H1 (cell line): Measurements from ENCODE around the gene ZDHHC8. TPM values are rescaled to one million over a fixed set of nuclear protein-coding genes. Genes with fewer than 3 reads are reported as not detected.

Experiments used
- CTCF ChIA-PET: fragments of 300-600 bp; sonication (Branson Sonifier 250); formaldehyde crosslinking; loops from one replicate; lab custom pipeline; 2021; ENCODE audit not compliant: partially characterized antibody; lab: Charles Lee
- POLR2A ChIA-PET: fragments of 300-600 bp; sonication (Branson Sonifier 250); formaldehyde crosslinking; loops from one replicate; lab custom pipeline; 2021; ENCODE audit warnings: inconsistent platforms; ENCODE audit not compliant: partially characterized antibody; lab: Charles Lee
- DNase-seq, 2 experiments: peaks; one replicate each; pipeline versions ENCODE4 v3.0.0 to v3.0.0-alpha.2; 2010 to 2022; ENCODE audit warnings: low spot score in 2 of 2, low read depth in 1 of 2, mixed read lengths in 1 of 2
- FAIRE-seq: peaks from 2 replicates; lab custom pipeline; 2011; peaks lifted over from hg19 to GRCh38; lab: Jason Lieb, UNC
- H2AFZ ChIP-seq: 2 replicates; pipeline ENCODE4 v1.8.1; 2012; ENCODE audit warnings: low read length, inconsistent platforms
- H2AK5ac ChIP-seq: 2 replicates; pipeline ENCODE4 v1.6.1; 2013; ENCODE audit warnings: low read depth, low read length
- H2BK120ac ChIP-seq: replicated peaks from 2 replicates; pipeline ENCODE3; 2013; ENCODE audit warnings: low read depth, low read length, inconsistent platforms
- H2BK12ac ChIP-seq: 2 replicates; pipeline ENCODE4 v1.6.1; 2013; ENCODE audit warnings: low read depth, low read length
- H2BK15ac ChIP-seq: 2 replicates; pipeline ENCODE4 v1.6.1; 2013; ENCODE audit warnings: low read length
- H2BK20ac ChIP-seq: 2 replicates; pipeline ENCODE4 v1.6.1; 2013; ENCODE audit warnings: low read length
- H2BK5ac ChIP-seq: 2 replicates; pipeline ENCODE4 v1.6.1; 2013; ENCODE audit warnings: low read depth, low read length
- H3K14ac ChIP-seq: 2 replicates; pipeline ENCODE4 v1.6.1; 2013; ENCODE audit warnings: inconsistent platforms; ENCODE audit not compliant: insufficient read length
- H3K18ac ChIP-seq: 2 replicates; pipeline ENCODE4 v1.6.1; 2013; ENCODE audit warnings: low read length; ENCODE audit errors: extremely low read depth
- H3K23ac ChIP-seq: 2 replicates; pipeline ENCODE4 v1.6.1; 2013; ENCODE audit warnings: inconsistent platforms; ENCODE audit not compliant: insufficient read length
- H3K23me2 ChIP-seq: 2 replicates; pipeline ENCODE4 v1.6.1; 2013; ENCODE audit warnings: low read depth, low read length
- H3K27ac ChIP-seq: 2 replicates; pipeline ENCODE4 v1.6.1; 2011; ENCODE audit warnings: low read depth, low read length, inconsistent platforms
- H3K27me3 ChIP-seq, 4 experiments: replicated peaks in 1 of 4; 1 replicate in 1 of 4; 2 replicates in 3 of 4; pipeline versions ENCODE4 v1.6.1 to v1.8.1; 2011 to 2013; ENCODE audit warnings: low read length in 3 of 4, mild to moderate bottlenecking in 3 of 4, inconsistent platforms in 2 of 4, mixed read lengths in 2 of 4, moderate library complexity in 1 of 4; ENCODE audit not compliant: control insufficient read depth in 3 of 4, insufficient read depth in 3 of 4; ENCODE audit errors: extremely low read depth in 1 of 4
- H3K36me3 ChIP-seq, 4 experiments: 2 replicates each; pipeline versions ENCODE4 v1.6.1 to v1.8.1; 2011 to 2013; ENCODE audit warnings: mild to moderate bottlenecking in 4 of 4, low read length in 3 of 4, moderate library complexity in 2 of 4, control low read depth in 1 of 4, inconsistent platforms in 1 of 4; ENCODE audit not compliant: insufficient read depth in 4 of 4, control insufficient read depth in 2 of 4
- H3K4ac ChIP-seq: replicated peaks from 2 replicates; pipeline ENCODE3; 2013; ENCODE audit warnings: low read length, low read depth, mixed read lengths, inconsistent platforms; ENCODE audit not compliant: insufficient read length
- H3K4me1 ChIP-seq, 4 experiments: replicated peaks in 1 of 4; 1 replicate in 1 of 4; 2 replicates in 3 of 4; pipeline versions ENCODE4 v1.6.1 to v1.8.1; 2011 to 2013; ENCODE audit warnings: low read length in 3 of 4, inconsistent platforms in 2 of 4, mixed read lengths in 1 of 4; ENCODE audit not compliant: insufficient read depth in 4 of 4, control insufficient read depth in 3 of 4
- H3K4me2 ChIP-seq, 2 experiments: 2 replicates each; pipeline versions ENCODE4 v1.6.1 to v1.8.1; 2011 to 2013; ENCODE audit warnings: low read depth in 2 of 2, low read length in 2 of 2, control low read depth in 1 of 2, inconsistent platforms in 1 of 2, mild to moderate bottlenecking in 1 of 2; ENCODE audit not compliant: insufficient read depth in 1 of 2
- H3K4me3 ChIP-seq, 4 experiments: fragments of 200-600, 300-600 bp in 1 of 4; sonication (generic), shearing (Covaris generic), sonication (Bioruptor Twin) in 1 of 4; 2 replicates each; pipeline versions ENCODE4 v1.5.1 to v1.8.1; 2011 to 2016; ENCODE audit warnings: low read length in 4 of 4, low read depth in 3 of 4, control low read depth in 2 of 4, inconsistent platforms in 2 of 4, mild to moderate bottlenecking in 2 of 4, mixed read lengths in 1 of 4, moderate library complexity in 1 of 4; ENCODE audit not compliant: insufficient read depth in 2 of 4; ENCODE audit errors: extremely low read depth in 1 of 4
- H3K56ac ChIP-seq: replicated peaks from 2 replicates; pipeline ENCODE3; 2013; ENCODE audit warnings: low read depth, mild to moderate bottlenecking, mixed read lengths, low read length, inconsistent platforms; ENCODE audit not compliant: insufficient read length
- H3K79me1 ChIP-seq: 2 replicates; pipeline ENCODE4 v1.6.1; 2013; ENCODE audit warnings: low read depth, low read length, control low read depth
- H3K79me2 ChIP-seq, 2 experiments: 2 replicates each; pipeline versions ENCODE4 v1.6.1 to v1.8.1; 2012 to 2013; ENCODE audit warnings: low read length in 2 of 2, mild to moderate bottlenecking in 2 of 2, inconsistent platforms in 1 of 2; ENCODE audit not compliant: insufficient read depth in 2 of 2, control insufficient read depth in 1 of 2
- H3K9ac ChIP-seq, 4 experiments: replicated peaks in 1 of 4; 1 replicate in 1 of 4; 2 replicates in 3 of 4; pipeline versions ENCODE4 v1.6.1 to v1.8.1; 2011 to 2013; ENCODE audit warnings: low read depth in 3 of 4, low read length in 3 of 4, control low read depth in 2 of 4, mild to moderate bottlenecking in 2 of 4, moderate library complexity in 2 of 4, inconsistent platforms in 1 of 4; ENCODE audit errors: extremely low read depth in 1 of 4
- H3K9me3 ChIP-seq, 2 experiments: 2 replicates each; pipeline versions ENCODE4 v1.6.1 to v1.8.1; 2012 to 2013; ENCODE audit warnings: mild to moderate bottlenecking in 2 of 2, moderate library complexity in 2 of 2, control low read depth in 1 of 2, inconsistent platforms in 1 of 2, low read depth in 1 of 2, low read length in 1 of 2, mixed read lengths in 1 of 2; ENCODE audit not compliant: insufficient read depth in 2 of 2
- H4K20me1 ChIP-seq, 2 experiments: replicated peaks in 1 of 2; 2 replicates each; pipeline versions ENCODE3 to v1.8.1; 2011 to 2013; ENCODE audit warnings: inconsistent platforms in 2 of 2, low read length in 2 of 2, mild to moderate bottlenecking in 1 of 2; ENCODE audit not compliant: insufficient read depth in 2 of 2, control insufficient read depth in 1 of 2
- H4K5ac ChIP-seq: 2 replicates; pipeline ENCODE4 v1.6.1; 2013; ENCODE audit warnings: low read length, low read depth, mixed read lengths, inconsistent platforms; ENCODE audit not compliant: insufficient read length
- H4K8ac ChIP-seq: 2 replicates; pipeline ENCODE4 v1.8.0; 2013; ENCODE audit warnings: mild to moderate bottlenecking, moderate library complexity, low read length, inconsistent platforms; ENCODE audit not compliant: insufficient read depth; ENCODE audit errors: extremely low read depth
- H4K91ac ChIP-seq: replicated peaks from 2 replicates; pipeline ENCODE3; 2013; ENCODE audit warnings: low read length, mixed read lengths, inconsistent platforms; ENCODE audit not compliant: insufficient read length
- CREB1 ChIP-seq: IDR thresholded peaks from 2 replicates; pipeline ENCODE4 v1.6.1; 2012; ENCODE audit warnings: inconsistent platforms
- EZH2 ChIP-seq: fragments of 200-600 bp; sonication (generic); IDR thresholded peaks from 2 replicates; pipeline ENCODE4 v1.7.1; 2012; ENCODE audit warnings: low read depth, mild to moderate bottlenecking, moderate library complexity, low read length, inconsistent platforms; ENCODE audit not compliant: severe bottlenecking
- GABPA ChIP-seq: IDR thresholded peaks from 2 replicates; pipeline ENCODE4 v1.6.1; 2011; ENCODE audit warnings: mild to moderate bottlenecking, low read length, moderate library complexity, borderline replicate concordance; ENCODE audit not compliant: insufficient read depth
- HDAC2 ChIP-seq, 2 experiments: fragments of 300-600 bp in 1 of 2; sonication (generic) in 1 of 2; IDR thresholded peaks; 2 replicates each; pipeline ENCODE4 v1.6.1; 2011 to 2012; ENCODE audit warnings: low read depth in 2 of 2, low read length in 2 of 2, mild to moderate bottlenecking in 2 of 2, moderate library complexity in 2 of 2, borderline replicate concordance in 1 of 2, inconsistent platforms in 1 of 2
- KDM4A ChIP-seq: IDR thresholded peaks from one replicate; pipeline ENCODE4 v1.7.1; 2012; ENCODE audit warnings: low read depth, mild to moderate bottlenecking, moderate library complexity, low read length, inconsistent platforms; ENCODE audit not compliant: severe bottlenecking
- MAFK ChIP-seq: IDR thresholded peaks from 2 replicates; pipeline ENCODE4 v1.6.1; 2012; ENCODE audit warnings: low read depth, mild to moderate bottlenecking, improper control_type of control experiment, low read length
- SAP30 ChIP-seq: fragments of 300-600 bp; sonication (generic); IDR thresholded peaks from 2 replicates; pipeline ENCODE4 v1.7.1; 2012; ENCODE audit warnings: low read length, moderate library complexity, mild to moderate bottlenecking, inconsistent platforms; ENCODE audit not compliant: insufficient read depth, insufficient replicate concordance
- SIN3A ChIP-seq, 2 experiments: IDR thresholded peaks in 1 of 2; conservative IDR thresholded peaks in 1 of 2; 2 replicates each; pipeline ENCODE4 v1.6.1; 2011 to 2012; ENCODE audit warnings: low read length in 2 of 2, improper control_type of control experiment in 1 of 2, low read depth in 1 of 2, mild to moderate bottlenecking in 1 of 2
- TAF1 ChIP-seq: IDR thresholded peaks from 2 replicates; pipeline ENCODE4 v1.6.1; 2011; ENCODE audit warnings: mild to moderate bottlenecking, low read depth, low read length
- YY1 ChIP-seq: IDR thresholded peaks from 2 replicates; pipeline ENCODE4 v1.6.1; 2011; ENCODE audit warnings: low read depth, mild to moderate bottlenecking, low read length
- WGBS, 2 experiments: shearing (Covaris generic) in 1 of 2; methylation state at CpG; one replicate each; pipeline versions ENCODE4 v1.1.6 to v1.1.7; 2013 to 2015; ENCODE audit warnings: low lambda C conversion rate in 2 of 2, mixed read lengths in 2 of 2, inconsistent platforms in 1 of 2, low coverage in 1 of 2, missing lambda C conversion rate in 1 of 2; ENCODE audit not compliant: insufficient replicate concordance in 2 of 2, insufficient coverage in 1 of 2, insufficient read length in 1 of 2; ENCODE audit errors: extremely low coverage in 1 of 2, missing lambda C conversion rate in 1 of 2; 5-methylcytosine and 5-hydroxymethylcytosine counted together
- polyA plus RNA-seq, 7 experiments: library from polyadenylated mRNA; depleted of rRNA in 3 of 7; stranded (reverse) in 5 of 7; unstranded in 2 of 7; fragments of >200 nt in 5 of 7; fragments of 200-250 nt in 2 of 7; gene quantifications; 1 replicate in 5 of 7; 2 replicates in 1 of 7; 4 replicates in 1 of 7; pipeline versions ENCODE4 v1.2.1 to v1.2.3, GENCODE V29; 2011 to 2013; ENCODE audit warnings: missing spikeins in 2 of 7, mixed read lengths in 2 of 7
- total RNA-seq: library from RNA; stranded (reverse); fragmentation: NEBNext Ultra II Directional; extraction: Animal tissue kit (Norgen Biotek cat#: 25700); gene quantifications from 2 replicates; pipeline ENCODE4 v1.2.1, GENCODE V29; 2021

Gene ZDHHC8
- total and polyA plus RNA-seq, 2 of the 8 experiments (the other 6 are each of a cell fraction or from before 2014, with no cell fraction given) = 18.6 to 65.6 TPM

DNA sequence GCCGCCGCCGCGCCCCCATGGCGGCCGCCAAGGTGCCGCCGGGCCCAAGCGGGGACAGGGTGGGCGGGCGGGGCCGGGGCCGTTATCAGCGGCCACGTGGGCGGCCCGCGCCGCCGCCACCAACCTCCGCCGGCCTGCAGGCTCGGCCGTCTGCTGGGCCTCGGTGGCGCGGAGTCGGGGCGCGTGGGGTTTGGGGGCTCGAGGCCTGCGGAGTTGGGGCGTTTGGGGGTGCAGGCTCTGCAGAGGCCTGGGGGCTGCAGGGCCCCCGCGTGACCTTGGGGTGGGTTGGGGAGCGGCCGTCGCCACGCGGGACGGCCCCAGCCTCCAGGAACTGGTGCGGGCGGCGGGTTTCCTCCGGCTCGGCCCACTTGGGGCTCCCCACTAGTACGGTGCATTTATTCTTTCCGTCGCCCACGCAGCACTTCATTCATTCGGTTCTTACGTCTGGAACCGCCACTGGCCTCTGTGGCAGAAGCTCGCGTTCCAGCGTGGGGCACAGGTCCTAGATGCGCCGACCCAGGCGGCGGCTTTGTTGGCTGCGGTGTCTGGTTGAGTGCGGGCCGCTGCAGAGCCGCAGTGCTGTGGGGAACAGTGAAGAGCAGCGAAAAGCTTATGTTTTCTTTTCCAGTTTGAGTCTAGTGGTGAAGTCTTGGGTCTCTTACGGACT, 13.8 kb upstream of the ZDHHC8 start:
- no peak for FAIRE-seq
- Histone ChIP-seq H2BK120ac (peak overlapping the region; percentile 54), H3K79me1 (peaks cover 7% of the 10 kb centered on the region; the same call in 1 of the 2 replicates), H2AK5ac (0 out of 2 replicates have a peak overlapping the region, but pooled peaks have one; percentile 43), H3K18ac (peak overlapping the region; percentile 90), H4K8ac (peak overlapping the region; percentile 96; the same call in 1 of the 2 replicates), H3K4me1 (peaks cover 0 to 13% (median 5%) of the 10 kb centered on the region in 4 experiments; a peak in 5 of 7 replicates), H4K5ac (peak overlapping the region; percentile 93), H3K4me3 (peak overlapping the region; percentile 89 to 99 (median 98)), H3K79me2 (peaks cover 39 to 69% of the 10 kb centered on the region in 2 experiments), H3K9ac (peak overlapping the region; percentile 94 to 99 (median 97)), H3K36me3 (peaks cover 39 to 51% (median 43%) of the 10 kb centered on the region in 4 experiments), H3K27me3 (no peaks in the 10 kb centered on the region), H3K9me3 (no peaks in the 10 kb centered on the region), H3K4me2 (peak overlapping the region; percentile 68 to 84), H3K23ac (no peak overlapping the region), H2BK12ac (no peak overlapping the region), H2BK5ac (peak overlapping the region; percentile 87), H4K91ac (peak overlapping the region; percentile 93), H4K20me1 (peaks cover 17 to 20% of the 10 kb centered on the region in 2 experiments), H2BK20ac (no peak overlapping the region), H2AFZ (no peak overlapping the region), H3K23me2 (peaks cover 1% of the 10 kb centered on the region; the same call in 1 of the 2 replicates), H3K56ac (peak overlapping the region; percentile 94), H3K4ac (peak overlapping the region; percentile 95), H2BK15ac (no peak overlapping the region), H3K14ac (no peak overlapping the region), H3K27ac (peak overlapping the region; percentile 93)
- DNase-seq = no peak
- 1% methylated on average over 32 of the region's 66 CpGs; no CpG with 5 or more reads in 1 of the 2 experiments for WGBS, 2 experiments
- CTCF ChIA-PET = interaction anchor here (1.4 to 2.1 kb wide), 3 partner anchors 8 to 144 kb away, joined by 5 to 8 read pairs (median 5); no protein-coding TSS in a partner anchor
- POLR2A ChIA-PET = interaction anchor here (0.9 to 22.7 kb wide), 18 partner anchors 10 to 178 kb away, joined by 3 to 598 read pairs (median 4); partner anchors contain the start of genes DGCR8 and ZDHHC8
- TF ChIP-seq SAP30 (peak; percentile 33), EZH2 (no peak), YY1 (no peak), TAF1 (0 out of 2 replicates have a peak, but pooled peaks have one; percentile 13), CREB1 (no peak), KDM4A (peak; percentile 23), HDAC2 (IDR thresholded peaks at IDR 0.05; ENCODE audit: borderline replicate concordance in 1 of 2, low read depth in 2 of 2, low read length in 2 of 2) (no peak), GABPA (no peak), SIN3A (conservative IDR thresholded peaks at IDR 0.05 in 1 of 2, IDR thresholded peaks at IDR 0.05 in 1 of 2; ENCODE audit: low read depth in 1 of 2, low read length in 2 of 2) (0 out of 4 replicates have a peak, but pooled peaks of 1 of the 2 experiments have one; percentile 59), MAFK (no peak)
